Activated T-cell treated with anti-CD3 and anti-CD28 coated beads for 48 hours (primary cell): ENCODE data around the gene INHBE.
"Not testable (repeated sequence)": the region's sequence is repeated elsewhere in the genome, so short reads cannot be mapped to it uniquely, and the experiment has no call there.

ENCODE experiments used
- DNase-seq: peaks from one replicate; pipeline ENCODE4 v3.0.0-alpha.2; 2020; ENCODE audit warnings: low read depth

Gene INHBE

DNA sequence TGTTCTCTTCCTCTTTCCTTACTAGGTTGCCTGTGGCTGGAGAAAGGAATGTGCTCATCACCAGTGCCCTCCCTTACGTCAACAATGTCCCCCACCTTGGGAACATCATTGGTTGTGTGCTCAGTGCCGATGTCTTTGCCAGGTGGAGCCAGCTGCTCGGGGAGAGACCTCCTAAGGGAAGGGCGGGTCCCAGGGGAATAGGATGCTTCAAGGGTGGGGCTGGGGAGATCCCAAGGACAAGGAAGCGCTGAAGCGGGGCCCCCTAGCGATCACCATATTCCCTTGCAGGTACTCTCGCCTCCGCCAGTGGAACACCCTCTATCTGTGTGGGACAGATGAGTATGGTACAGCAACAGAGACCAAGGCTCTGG is 43.0 kb downstream of the INHBE start:
- no peak for DNase-seq

GRCh38 chr12:57498571-57498970 is 43.5 kb downstream of the INHBE start:
- no peak for DNase-seq

DNA sequence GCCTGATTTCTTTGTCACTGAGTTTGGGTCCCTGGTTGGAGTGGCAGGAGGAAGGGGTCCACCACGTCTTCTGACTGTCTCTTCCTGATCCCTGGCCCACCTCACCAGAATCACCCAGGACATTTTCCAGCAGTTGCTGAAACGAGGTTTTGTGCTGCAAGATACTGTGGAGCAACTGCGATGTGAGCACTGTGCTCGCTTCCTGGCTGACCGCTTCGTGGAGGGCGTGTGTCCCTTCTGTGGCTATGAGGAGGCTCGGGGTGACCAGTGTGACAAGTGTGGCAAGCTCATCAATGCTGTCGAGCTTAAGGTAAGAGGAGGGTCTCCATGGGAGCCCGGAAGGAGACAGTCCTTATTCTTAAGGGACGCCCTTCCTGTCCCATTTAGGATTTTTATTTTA is 45.1 kb downstream of the INHBE start:
- DNase-seq: no peak

GRCh38 chr12:57502311-57502969 is 47.3 kb downstream of the INHBE start:
- DNase-seq: not testable (repeated sequence)

GRCh38 chr12:57506541-57506940 is 51.4 kb downstream of the INHBE start:
- not testable (repeated sequence) for DNase-seq
